OCI-LY3 (cell line): Measurements from ENCODE around the gene XCL2.

Source experiments
- H2AFZ ChIP-seq: fragments of 200-600, 300-600 bp; shearing (Covaris generic); 2 replicates; pipeline ENCODE4 v1.6.0; 2014; ENCODE audit warnings: antibody characterized with exemption, low read depth, low read length
- H3K27ac ChIP-seq: fragments of 200-600, 300-600 bp; sonication (generic); 2 replicates; pipeline ENCODE4 v1.5.1; 2014; ENCODE audit warnings: mild to moderate bottlenecking, low read length, moderate library complexity, mixed read lengths
- H3K27me3 ChIP-seq: fragments of 200-600, 300-600 bp; sonication (generic); 2 replicates; pipeline ENCODE4 v1.6.1; 2014; ENCODE audit warnings: low read depth, low read length, mixed read lengths
- H3K36me3 ChIP-seq: fragments of 200-600, 300-600 bp; sonication (generic); replicated peaks from 2 replicates; pipeline ENCODE3; 2014; ENCODE audit warnings: low read depth, low read length, mixed read lengths
- H3K4me1 ChIP-seq: fragments of 300-600, 200-600 bp; sonication (generic); 2 replicates; pipeline ENCODE4 v1.6.1; 2014; ENCODE audit warnings: low read length, mixed read lengths
- H3K4me2 ChIP-seq: fragments of 200-600, 300-600 bp; sonication (generic); 2 replicates; pipeline ENCODE4 v1.6.1; 2014; ENCODE audit warnings: low read length, mixed read lengths
- H3K4me3 ChIP-seq: fragments of 300-600, 200-600 bp; sonication (generic); 2 replicates; pipeline ENCODE4 v1.5.1; 2014; ENCODE audit warnings: antibody characterized with exemption, mild to moderate bottlenecking, low read length, moderate library complexity
- H3K79me2 ChIP-seq: fragments of 300-600, 200-600 bp; shearing (Covaris generic); 2 replicates; pipeline ENCODE4 v1.6.1; 2014; ENCODE audit warnings: mild to moderate bottlenecking, low read length, mixed read lengths
- H3K9ac ChIP-seq: fragments of 300-600, 200-600 bp; shearing (Covaris generic); 2 replicates; pipeline ENCODE4 v1.6.0; 2014; ENCODE audit warnings: mild to moderate bottlenecking, low read length, moderate library complexity
- H3K9me3 ChIP-seq: fragments of 200-600, 300-600 bp; shearing (Covaris generic); 2 replicates; pipeline ENCODE4 v1.6.1; 2014; ENCODE audit warnings: low read length, mixed read lengths; ENCODE audit not compliant: insufficient read depth
- H4K20me1 ChIP-seq: fragments of 200-600, 300-600 bp; sonication (generic); 2 replicates; pipeline ENCODE4 v1.6.1; 2016; ENCODE audit warnings: low read length, mixed read lengths; ENCODE audit not compliant: insufficient read depth
- EZH2phosphoT487 ChIP-seq: fragments of 200-600 bp; shearing (Covaris generic); IDR thresholded peaks from 2 replicates; pipeline ENCODE4 v1.6.1; 2018; ENCODE audit warnings: antibody characterized with exemption, mixed run types, low read depth
- TF ChIP-seq, protein P1 (sequence below): fragments of 200-600, 300-600 bp; sonication (generic); IDR thresholded peaks from 2 replicates; pipeline ENCODE4 v1.5.1; 2014; ENCODE audit warnings: antibody characterized with exemption, low read length, low read depth

Gene XCL2

DNA sequence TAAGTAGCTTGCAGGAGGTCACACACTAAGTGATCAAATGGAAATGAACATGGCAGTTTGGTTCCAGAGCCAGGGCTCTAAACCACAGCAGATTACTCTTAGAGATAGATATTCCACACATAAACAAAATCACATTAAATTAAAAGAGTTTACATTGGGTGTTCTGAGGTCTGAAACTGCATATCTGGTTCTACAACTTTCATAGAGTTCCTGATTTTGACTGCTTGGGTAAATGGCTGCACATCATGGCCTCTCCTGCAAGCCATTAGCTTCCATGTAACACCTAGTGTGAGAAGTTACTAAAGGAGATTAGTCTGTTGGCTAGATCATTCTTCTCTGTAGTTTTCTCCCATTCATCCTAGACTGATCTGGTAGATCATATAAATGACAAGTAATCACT, 12.8 kb upstream of the XCL2 start:
- Histone ChIP-seq H3K9me3 (no peaks in the 10 kb centered on the region), H4K20me1 (no peaks in the 10 kb centered on the region), H3K4me1 (peaks cover 1% of the 10 kb centered on the region), H3K36me3 (no peaks in the 10 kb centered on the region), H3K27me3 (no peaks in the 10 kb centered on the region), H3K4me2 (no peak overlapping the region), H3K27ac (no peak overlapping the region), H3K9ac (no peak overlapping the region), H2AFZ (no peak overlapping the region), H3K4me3 (no peak overlapping the region), H3K79me2 (no peaks in the 10 kb centered on the region)
- no peak for TF ChIP-seq EZH2phosphoT487
- TF ChIP-seq, protein P1, sequence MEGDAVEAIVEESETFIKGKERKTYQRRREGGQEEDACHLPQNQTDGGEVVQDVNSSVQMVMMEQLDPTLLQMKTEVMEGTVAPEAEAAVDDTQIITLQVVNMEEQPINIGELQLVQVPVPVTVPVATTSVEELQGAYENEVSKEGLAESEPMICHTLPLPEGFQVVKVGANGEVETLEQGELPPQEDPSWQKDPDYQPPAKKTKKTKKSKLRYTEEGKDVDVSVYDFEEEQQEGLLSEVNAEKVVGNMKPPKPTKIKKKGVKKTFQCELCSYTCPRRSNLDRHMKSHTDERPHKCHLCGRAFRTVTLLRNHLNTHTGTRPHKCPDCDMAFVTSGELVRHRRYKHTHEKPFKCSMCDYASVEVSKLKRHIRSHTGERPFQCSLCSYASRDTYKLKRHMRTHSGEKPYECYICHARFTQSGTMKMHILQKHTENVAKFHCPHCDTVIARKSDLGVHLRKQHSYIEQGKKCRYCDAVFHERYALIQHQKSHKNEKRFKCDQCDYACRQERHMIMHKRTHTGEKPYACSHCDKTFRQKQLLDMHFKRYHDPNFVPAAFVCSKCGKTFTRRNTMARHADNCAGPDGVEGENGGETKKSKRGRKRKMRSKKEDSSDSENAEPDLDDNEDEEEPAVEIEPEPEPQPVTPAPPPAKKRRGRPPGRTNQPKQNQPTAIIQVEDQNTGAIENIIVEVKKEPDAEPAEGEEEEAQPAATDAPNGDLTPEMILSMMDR = no peak

- H3K27ac ChIP-seq = no peak overlapping the region
- no peak overlapping the region for H3K4me2 ChIP-seq
- H3K4me3 ChIP-seq = no peak overlapping the region
- H4K20me1 ChIP-seq = no peaks in the 10 kb centered on the region
- H3K27me3 ChIP-seq = no peaks in the 10 kb centered on the region
- no peaks in the 10 kb centered on the region for H3K9me3 ChIP-seq
- H3K79me2 ChIP-seq = no peaks in the 10 kb centered on the region
- no peaks in the 10 kb centered on the region for H3K36me3 ChIP-seq
- no peak overlapping the region for H3K9ac ChIP-seq
- no peak for TF ChIP-seq EZH2phosphoT487
- TF ChIP-seq, protein P1 = no peak
- H2AFZ ChIP-seq = no peak overlapping the region
- no peaks in the 10 kb centered on the region for H3K4me1 ChIP-seq
Observed at GRCh38 chr1:168555508-168556046, 11.8 kb upstream of the XCL2 start.

DNA sequence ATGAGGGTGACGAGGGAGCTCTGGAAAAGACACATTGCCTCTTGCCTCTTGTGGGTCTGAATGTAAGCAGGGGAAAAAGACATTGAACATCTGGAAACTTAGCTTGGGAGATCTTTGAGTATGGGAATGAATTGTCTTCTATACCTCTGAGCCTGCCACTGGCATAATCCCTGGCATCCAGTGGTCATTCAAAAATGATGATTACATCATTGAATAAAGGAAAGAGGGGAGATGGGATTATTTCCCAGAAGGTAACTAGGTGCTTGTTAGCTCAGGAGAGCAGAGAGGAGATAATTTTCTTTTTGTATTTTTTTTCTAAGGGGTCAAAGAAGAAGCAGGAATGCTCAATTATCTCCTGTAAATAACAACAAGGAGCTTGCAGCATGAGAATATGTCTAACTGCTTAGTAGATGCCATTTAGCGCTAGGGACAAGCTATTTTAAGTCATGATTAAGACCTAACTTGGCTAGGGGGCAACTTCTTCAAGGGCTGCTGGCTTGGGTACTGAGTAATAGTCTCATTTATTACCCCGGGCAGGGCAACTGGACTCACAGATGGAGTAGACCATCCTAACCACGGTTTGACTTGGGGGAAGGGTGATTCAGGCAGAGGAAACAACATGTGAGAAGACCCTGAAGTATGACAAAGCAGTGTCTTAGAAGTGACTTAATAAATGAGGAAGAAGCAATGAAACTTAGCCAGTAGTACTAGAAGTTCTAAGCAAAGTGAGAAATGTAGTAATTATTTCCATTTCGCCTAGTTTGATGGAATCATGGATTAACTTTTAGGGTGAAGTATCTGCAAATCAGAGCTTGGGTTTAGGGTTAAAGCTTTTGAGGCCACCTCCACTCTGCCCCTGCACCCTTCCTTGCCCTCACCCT, 11.0 kb upstream of the XCL2 start:
- no peaks in the 10 kb centered on the region for H3K27me3 ChIP-seq
- H2AFZ ChIP-seq = no peak overlapping the region
- no peaks in the 10 kb centered on the region for H3K36me3 ChIP-seq
- no peak overlapping the region for H3K4me3 ChIP-seq
- H3K79me2 ChIP-seq = no peaks in the 10 kb centered on the region
- no peaks in the 10 kb centered on the region for H3K9me3 ChIP-seq
- no peak for TF ChIP-seq EZH2phosphoT487
- H4K20me1 ChIP-seq = no peaks in the 10 kb centered on the region
- no peak overlapping the region for H3K27ac ChIP-seq
- H3K4me1 ChIP-seq = no peaks in the 10 kb centered on the region
- no peak overlapping the region for H3K4me2 ChIP-seq
- H3K9ac ChIP-seq = no peak overlapping the region

GRCh38 chr1:168553680-168554553, 10.1 kb upstream of the XCL2 start:
- no peaks in the 10 kb centered on the region for H4K20me1 ChIP-seq
- H3K9ac ChIP-seq = no peak overlapping the region
- H3K36me3 ChIP-seq = no peaks in the 10 kb centered on the region
- TF ChIP-seq, protein P1 = no peak
- no peak for TF ChIP-seq EZH2phosphoT487
- no peak overlapping the region for H3K4me3 ChIP-seq
- H3K27me3 ChIP-seq = no peaks in the 10 kb centered on the region
- H3K79me2 ChIP-seq = no peaks in the 10 kb centered on the region
- H3K4me2 ChIP-seq = no peak overlapping the region
- H3K4me1 ChIP-seq = no peaks in the 10 kb centered on the region
- H3K27ac ChIP-seq = no peak overlapping the region
- no peak overlapping the region for H2AFZ ChIP-seq
- H3K9me3 ChIP-seq = no peaks in the 10 kb centered on the region
